ENCODE results near the gene MRGPRF.
A peak's percentile ranks its signal among the peaks of the same experiment; 100 is the strongest.
"Not testable (repeated sequence)": the region's sequence is repeated elsewhere in the genome, so short reads cannot be mapped to it uniquely, and the experiment has no call there.

Gene MRGPRF

DNA sequence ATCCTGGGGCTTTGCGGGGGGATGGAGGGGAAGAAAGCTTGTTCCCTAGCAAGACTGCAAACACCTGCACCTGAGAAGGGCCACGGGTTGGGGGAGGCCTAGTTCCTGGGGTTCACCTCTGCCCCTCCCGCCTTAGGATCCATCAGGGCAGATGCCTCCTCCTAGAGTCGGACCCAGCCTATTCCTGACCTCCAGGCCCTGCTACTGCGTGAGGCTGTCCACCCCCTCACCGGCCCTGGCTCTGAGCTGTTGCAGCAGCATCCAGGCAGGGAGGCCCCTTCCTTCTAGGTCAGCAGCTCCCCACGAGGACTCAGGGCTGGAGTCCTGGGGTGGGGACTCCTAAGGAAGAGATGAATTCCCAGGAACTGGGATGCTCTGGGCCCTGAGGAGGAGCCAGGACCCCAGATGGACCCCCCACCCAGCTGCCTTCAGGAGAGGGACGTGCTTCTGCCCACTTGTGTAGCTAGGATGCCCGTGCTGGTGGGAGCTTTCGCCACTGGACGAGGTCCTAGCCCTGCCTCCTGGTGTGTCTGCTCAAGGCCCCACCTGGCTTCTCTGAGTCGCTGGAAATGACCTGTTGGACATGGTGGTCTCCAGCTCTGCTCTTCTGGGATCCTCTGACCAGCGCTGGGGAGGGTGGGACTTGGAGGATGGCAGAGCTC lies 10.3 kb downstream of the MRGPRF start:
- no peak for DNase-seq (ENCODE audit: low spot score)

DNA sequence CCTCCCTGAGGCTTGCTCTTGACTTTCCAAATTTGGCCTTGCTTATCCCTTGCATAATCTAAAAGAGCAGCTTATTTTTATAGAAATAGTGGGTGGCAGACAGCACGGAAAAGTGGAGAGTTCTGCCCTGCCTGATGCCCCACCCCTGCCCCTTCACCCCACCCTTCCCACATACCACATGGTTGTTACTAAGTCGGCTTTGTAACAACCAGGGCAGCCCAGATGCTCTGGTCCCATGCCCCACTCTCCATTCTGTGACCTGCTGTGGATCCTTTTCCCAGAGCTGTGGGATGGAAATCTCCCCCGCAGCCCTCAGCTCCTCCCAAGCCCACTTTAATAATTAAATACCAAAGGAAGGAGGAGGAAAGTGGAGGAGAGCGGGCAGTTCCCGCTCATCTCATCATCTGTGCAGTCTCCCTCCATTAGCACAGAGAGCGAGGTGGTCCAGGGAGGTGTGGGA lies 10.9 kb downstream of the MRGPRF start:
- no peak for DNase-seq (ENCODE audit: low spot score)

DNA sequence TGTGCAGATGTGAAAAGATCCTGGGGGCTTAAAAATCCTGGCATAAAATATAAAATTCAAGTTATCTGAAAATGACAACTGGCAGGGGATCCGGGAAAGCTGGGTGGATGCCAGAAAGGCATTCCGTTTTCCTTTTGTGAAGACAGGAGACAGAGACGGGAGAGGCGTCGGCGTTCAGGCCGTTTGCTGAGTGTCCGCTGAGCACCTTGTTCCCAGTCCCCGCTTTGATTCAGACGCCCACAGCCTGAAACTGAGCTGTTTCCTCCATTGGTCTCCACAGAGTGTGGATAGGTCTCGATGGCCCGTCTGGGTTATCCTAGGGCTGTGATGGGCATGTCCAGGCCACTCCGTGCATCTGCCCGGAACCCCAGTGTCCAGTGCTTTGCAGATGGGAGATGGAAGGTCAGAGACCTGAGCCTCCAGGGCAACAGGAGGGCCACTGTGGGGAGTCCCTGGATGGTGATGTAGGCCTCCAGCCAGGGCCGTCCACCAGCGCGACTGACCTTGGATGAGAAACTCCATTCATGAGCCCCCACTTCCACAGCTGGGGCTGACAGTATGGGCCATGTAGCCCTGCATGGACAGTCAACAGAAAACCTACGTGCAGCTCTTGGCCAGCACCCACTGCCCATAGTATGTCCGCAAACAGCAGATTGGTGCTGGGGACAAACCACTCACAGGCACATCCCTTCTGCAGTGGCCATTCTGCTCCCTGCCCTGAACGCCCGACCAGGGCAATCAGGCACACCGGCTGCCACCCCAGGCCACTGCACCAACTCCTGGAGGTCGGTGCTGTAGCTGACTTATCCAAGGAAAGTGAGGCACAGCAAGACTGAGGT lies 11.6 kb downstream of the MRGPRF start:
- DNase-seq (ENCODE audit: low spot score): no peak

DNA sequence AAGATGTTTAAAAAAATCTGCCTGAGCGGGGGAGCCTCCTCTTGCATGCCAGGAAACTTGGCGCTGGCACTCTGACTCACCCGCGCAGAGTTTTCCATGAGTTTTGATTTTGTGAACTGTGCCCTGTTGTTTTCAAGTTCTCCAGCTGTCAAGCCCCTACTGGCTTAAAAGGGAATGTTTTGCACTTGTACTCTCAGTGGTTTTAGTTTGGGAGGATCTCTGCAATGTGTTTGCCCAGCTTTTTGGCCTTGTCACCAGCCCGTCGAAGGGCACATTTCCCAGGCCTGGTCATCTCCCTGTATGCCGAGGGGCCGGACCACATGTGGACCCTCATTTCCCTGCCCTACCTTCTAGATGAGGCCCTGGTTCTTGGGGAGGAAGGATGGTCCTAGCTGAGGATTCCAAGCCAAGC lies 12.2 kb downstream of the MRGPRF start:
- DNase-seq (ENCODE audit: low spot score): peak; percentile 52

DNA sequence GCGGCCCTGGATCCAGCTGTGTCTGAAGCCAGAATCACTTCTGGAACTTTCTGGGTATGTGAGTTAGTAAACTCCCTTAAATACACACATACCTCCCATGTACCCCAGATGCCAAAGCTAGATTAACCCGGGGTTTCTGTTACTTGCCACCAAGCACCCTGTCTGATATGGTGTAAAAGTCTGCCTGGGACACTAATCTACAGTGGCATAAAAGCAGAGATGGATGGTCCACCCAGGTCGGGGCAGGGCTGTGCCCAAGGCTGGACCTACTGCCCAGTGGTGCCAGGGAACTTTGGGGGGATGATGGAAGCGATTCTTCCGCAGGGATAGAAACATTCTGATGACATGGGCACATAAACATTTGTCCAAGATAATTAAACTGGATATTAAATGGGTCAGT lies 12.7 kb downstream of the MRGPRF start:
- DNase-seq (ENCODE audit: low spot score): no peak

DNA sequence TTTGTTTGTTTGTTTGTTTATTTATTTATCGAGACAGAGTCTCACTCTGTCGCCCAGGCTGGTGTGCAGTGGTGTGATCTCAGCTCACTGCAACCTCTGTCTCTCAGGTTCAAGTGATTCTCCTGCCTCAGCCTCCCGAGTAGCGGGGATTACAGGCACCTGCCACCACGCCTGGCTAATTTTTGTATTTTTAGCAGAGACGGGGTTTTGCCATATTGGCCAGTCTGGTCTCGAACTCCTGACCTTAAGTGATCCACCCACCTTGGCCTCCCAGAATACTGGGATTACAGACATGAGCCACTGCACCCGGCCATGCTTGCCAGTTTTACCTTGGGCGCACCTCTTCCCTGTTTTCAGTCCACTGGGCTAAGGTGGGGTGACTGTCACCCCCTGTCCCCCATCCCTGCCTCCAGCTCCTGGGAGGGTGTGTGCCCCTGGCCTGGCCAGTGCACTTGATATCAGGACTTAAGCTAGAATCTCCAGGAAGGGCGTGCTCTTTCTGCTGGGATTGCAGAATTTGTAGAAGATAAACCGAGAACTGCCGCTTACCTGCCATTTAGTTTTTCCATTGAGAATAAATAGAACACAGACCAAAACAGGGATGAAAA lies 13.2 kb downstream of the MRGPRF start:
- not testable (repeated sequence) for DNase-seq (ENCODE audit: low spot score)

DNA sequence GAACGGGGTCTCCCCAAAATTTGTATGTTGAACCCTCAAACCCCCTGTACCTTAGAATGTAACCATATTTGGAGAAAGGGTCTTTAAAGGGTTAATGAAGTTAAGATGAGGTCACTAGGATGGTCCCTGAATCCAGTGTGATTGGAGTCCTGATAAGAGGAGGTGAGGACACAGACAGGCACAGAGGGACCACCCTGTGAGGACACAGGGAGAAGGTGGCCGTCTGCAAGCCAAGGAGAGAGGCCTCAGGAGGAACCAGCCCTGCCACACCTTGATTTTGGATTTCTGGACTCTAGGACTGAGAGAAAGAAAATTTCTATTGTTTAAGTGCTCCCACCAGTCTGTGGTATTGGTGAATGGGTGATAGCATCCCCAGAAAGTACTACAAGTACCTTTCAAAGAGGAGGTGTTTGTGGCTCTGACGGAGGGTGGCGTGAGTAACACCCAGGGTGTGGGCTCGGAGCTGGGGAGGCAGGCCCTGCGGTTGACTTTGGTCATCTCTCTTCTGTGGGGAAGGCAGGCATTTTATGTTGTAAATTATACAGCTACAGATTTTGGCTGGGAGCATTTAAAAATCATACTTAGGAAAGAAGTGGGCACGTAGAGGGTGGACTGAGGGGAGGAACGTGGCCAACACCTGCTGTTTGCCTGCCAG lies 13.8 kb downstream of the MRGPRF start:
- no peak for DNase-seq (ENCODE audit: low spot score)

DNA sequence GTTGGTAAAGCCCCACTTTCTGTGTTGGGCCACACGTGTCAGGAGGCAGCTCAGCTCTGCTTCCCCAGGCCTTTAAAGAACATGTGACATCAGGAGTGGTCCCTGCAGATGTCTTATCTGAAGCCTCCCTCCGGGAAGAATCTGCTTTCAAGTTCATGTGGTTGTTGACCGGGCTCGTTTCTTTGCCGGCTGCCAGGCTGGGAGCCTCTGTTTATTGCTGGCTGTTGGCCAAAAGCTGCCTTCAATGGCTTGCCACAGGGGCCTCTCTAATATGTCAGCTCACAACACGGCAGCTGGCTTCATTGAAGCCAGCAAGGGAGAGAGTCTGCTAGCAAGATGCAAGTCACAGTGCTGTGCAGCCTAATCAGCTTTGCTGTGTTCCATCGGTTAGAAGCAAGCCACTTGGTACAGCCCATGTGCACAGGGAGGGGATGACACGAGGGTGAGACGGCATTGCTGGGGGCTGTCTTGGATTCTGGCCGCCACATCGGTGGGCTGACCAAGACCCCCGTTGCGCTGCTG lies 14.6 kb downstream of the MRGPRF start:
- DNase-seq (ENCODE audit: low spot score): no peak

DNA sequence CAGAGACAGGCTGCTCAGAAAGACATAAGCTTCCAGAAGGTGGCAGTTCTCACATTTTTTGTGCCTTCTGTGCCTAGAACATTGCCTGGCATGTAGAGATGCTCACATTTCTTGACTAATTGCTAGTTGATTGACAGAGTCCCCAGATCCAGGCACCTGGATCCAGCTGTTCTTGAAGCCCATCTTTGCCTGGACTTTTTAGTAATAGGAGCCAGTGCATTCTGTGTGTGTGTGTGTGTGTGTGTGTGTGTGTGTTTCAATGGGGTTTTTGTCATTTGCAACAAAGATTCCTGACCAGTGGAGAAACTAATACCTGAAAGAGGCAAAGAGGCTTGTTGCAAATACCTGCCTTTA lies 15.1 kb downstream of the MRGPRF start:
- no peak for DNase-seq (ENCODE audit: low spot score)

DNA sequence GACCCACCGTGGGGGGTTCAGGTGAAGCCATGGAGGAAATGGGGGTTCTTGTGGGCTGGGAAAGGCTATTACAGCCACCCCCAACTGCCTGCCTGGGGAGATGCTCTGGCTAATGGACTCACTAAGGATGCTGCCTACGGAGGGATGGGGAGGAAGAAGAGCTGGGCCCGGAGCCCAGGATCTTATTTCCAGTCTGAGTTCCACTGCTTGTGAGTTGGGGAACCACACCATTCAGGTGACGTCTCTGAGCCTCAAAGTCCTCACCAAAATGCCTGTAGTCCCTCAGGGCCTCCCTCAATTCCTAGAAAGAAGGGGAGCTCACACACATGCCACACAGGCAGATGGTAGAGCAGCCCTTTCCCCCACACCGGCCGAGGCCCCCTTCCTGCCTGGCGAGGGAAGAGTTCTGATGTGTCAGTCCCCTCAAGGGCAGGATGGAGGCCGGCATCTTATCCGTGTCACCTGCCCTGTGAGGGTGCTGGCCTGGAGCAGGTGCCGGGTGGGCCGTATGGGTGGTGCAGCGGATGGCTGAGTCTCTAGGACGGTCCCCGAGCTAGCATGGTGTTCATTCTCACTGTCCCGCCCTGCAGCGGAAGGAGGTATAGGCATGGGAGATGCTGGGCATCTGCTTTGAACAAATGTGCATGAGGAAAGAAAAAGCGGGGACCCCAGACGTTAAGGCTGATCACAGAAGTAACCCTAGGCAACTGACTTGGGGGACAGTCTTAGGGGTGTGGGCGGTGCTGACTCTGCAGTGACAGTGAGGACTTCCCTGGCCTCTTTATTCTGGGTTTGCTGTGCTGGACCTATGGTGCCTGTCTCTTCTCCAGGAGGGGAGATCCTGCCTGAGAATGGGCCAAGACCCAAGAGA lies 15.7 kb downstream of the MRGPRF start:
- DNase-seq (ENCODE audit: low spot score): no peak

DNA sequence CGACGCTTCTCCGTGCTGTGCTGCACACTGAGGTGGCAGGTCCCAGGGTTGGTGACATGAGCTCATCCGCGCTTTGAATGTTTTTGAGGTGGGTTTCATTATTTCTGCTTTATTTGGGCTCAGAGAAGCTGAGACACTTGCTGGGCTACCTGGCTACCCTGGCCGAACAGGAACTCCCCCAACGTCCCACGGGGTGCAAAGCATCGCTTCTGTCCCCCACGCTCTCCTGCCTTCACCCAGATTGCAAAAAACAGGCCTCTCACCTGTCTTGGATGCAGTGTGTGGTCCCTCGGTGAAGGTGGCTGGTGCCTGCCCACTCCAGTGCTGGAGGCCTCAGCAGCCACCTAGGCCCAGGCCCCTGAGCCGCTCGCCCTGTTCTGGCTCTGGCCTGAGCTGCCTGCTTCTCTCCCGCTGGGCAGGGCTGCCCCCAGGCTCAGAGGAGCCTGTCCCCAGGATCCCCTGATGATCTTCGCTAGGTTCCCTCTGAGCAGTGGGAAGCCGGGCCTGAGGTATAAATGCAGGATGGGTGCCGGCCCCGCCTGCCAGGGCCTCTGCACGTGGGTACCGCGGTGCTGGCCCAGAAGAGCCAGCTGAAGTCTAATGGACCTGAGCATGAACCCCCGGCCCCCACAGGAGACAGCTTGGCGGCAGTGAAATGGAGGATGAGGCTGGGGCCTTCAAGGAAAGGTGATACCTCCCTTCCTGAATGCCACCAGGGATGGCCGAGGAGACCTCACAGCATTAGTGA lies 16.5 kb downstream of the MRGPRF start:
- DNase-seq (ENCODE audit: low spot score): no peak

DNA sequence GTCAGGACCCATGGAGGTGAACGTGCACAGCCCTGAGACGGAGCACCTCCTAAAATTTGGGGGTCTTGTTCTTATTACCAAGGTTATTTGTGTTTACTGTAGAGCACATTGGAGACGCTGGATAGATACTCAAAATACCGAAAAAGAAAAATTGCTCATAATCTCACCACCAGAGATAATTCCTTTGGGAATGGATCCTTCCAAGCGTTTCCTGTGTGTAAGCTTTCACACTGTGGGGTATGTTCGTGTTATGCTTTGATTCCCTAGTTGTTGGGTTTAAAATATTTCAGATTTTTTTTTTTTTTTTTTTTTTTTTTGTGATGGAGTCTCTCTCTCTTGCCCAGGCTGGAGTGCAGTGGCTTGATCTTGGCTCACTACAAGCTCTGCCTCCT lies 18.2 kb downstream of the MRGPRF start:
- DNase-seq (ENCODE audit: low spot score): no peak

DNA sequence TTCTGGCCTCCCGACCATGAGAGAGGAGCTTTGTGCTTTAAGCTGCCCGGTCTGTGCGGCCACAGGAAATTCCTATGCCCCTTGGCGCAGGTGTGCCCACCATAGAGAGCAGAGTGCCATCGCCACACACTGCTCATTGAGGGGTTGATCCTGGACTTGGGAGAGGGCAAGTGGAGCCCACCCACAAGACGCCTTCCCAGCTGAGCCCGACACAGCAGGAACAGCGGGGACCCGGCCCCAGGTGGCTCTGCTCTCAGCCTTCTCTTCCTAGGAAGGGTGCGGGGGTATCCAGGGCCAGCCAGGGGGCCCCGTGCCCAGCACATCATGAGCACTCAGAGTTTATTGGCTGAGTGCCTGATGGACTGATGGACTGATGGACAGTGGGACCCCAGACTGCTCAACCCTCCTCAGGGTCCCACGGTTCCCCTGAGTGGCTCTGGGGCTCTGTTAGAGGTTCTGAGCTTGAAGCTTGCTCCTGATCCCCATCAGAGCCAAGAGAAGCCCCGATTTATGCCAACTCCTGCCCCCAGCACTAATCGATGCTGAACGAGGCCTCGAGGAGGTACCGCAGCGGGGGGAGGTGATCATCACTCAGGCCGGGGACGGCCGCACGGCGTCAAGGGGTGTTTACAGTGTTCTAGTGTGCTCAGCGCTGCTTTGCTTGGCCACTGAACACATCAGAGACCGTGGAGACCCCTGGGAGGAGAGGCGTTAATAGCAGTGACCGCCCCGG lies 18.7 kb downstream of the MRGPRF start:
- no peak for DNase-seq (ENCODE audit: low spot score)

DNA sequence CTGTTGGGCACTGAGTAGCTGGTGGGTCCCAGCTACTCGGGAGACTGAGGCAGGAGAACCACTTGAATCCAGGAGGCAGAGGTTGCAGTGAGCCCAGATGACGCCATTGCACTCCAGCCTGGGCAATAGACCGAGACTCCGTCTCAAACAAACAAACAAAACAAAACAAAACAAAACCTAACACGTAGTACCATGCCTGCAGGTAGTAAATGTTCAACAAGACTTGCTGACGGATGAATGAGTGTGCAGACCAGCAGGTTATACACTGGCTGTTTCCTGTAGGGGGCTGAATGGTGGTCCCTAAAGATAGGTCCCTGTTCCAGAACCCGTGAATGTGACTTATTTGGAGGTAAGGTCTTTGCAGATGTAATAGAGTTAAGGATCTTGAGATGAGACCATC lies 19.5 kb downstream of the MRGPRF start:
- no peak for DNase-seq (ENCODE audit: low spot score)

DNA sequence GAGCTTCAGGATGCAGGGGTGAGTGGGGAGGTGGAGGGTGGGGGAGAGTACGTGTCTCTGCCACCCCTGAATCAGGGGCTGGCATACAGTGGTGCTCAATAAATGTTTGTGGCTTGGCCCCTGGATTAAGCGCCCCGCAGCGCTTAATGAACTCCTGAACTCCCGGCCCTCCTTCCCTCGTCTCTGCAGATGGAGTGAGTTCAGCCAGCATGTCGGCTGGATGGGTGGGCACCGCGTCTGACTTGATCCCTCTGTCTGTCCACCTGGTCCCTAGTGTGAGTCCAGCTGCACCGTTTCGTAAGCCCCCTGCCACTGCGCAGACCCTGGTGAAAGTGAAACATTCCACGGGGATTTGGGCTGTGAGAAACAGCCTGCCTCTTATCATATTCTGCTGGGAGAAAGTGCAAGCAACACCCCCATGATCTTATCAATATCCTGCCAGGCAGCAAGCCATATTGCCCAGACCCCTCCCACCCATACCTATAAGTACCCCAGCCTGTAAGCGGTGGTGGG lies 20.2 kb downstream of the MRGPRF start:
- no peak for DNase-seq (ENCODE audit: low spot score)

DNA sequence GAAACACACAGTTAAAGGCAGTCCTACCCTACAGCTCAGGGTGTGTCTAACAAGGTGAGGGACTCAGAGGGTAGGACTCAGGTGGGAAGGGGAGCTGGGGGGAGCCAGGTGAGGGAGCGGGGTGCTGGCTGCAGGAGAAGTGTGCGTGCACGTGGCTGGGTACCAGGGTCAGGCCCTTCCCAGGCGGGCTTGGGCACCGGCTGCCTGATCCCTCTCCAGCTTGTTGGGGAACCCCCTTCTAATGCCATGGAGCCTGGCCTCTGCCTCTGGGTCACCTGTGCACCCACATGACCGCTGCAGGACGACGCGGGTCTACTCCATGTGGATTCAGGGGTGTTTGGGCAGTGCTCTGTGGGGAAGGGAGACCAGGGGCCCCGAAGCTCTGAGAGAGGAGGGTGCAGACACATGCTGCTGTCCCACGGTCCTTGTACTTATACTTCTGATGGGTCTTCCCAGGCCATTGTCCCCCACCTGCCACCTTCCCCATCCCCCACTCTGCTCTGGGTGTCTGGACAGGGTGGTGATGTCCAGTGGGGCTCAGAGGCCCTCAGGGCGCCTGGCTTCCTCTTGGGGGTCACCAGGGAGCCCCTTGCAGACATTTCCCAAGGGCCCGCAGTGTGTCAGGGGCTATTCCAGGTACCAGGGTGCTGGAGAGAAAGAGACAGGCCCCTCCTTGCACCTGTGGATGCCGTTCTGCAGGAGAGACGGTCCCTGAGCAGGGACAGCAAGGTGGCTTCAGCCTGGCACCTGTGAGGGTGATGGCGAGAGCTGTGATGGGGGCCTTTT lies 21.9 kb downstream of the MRGPRF start:
- DNase-seq (ENCODE audit: low spot score): no peak

DNA sequence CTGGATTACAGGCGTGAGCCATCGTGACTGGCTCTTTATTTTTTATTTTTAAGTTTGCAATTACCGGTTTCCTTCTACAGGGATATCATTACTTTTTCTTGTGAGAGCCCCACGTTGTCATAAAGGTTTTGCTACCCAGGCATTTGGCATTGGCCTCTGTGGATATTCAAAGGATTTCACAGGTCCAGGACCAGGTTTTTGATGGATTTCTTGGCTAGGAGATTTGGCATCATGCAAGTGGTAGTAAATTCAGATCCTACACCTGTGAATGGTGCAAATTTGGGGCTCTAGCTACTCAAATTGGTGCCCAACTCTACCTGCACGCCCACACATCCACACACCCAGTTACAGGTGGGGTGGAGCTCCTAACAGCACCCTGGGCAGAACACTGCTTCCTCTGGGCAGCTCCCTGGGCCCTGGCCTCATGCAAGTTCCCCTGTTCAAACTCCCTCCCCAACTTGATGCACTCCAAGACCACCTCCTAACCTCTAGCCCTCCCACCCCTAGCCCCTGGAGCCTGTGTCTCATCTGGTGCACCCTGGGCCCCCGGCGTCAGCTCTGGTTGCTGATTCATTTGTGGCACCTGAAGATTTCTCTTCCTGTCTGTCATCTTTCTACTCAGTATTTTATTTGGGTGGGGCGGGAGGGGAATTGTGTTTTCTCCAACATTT lies 23.0 kb downstream of the MRGPRF start:
- DNase-seq (ENCODE audit: low spot score): no peak

DNA sequence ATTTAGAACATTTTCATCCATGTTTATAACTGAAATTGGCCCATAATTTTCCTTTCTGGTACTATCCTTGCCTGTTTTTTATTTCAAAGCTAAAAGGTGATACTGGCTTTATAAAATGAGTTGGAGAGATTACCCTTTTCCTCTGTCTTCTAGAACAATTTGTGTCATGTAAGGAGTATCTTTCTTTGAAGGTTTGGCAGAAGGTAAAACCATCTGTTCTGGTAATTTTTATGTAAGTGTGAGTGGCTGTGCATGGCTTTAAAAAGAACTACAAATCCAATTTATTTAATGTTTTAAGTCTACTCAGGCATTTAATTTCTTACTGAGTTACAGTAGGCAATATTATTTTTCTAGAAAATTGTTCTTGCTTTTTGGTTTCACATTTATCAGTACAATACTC lies 24.6 kb downstream of the MRGPRF start:
- no peak for DNase-seq (ENCODE audit: low spot score)
